Stimulated activated CD8-positive, alpha-beta memory T cell treated with anti-CD3 and anti-CD28 coated beads, Interleukin-4, amount 100 ng/mL, for 1 hour (primary cell): ENCODE results near the gene ATP5ME.
"Not testable (repeated sequence)": the region's sequence is repeated elsewhere in the genome, so short reads cannot be mapped to it uniquely, and the experiment has no call there.

Experiments
- DNase-seq, 2 donors: peaks; one replicate each; pipeline ENCODE4 v3.0.0-alpha.2; 2020; ENCODE audit warnings: low read depth in 2 of 2, low spot score in 1 of 2

ATP5ME gene

DNA sequence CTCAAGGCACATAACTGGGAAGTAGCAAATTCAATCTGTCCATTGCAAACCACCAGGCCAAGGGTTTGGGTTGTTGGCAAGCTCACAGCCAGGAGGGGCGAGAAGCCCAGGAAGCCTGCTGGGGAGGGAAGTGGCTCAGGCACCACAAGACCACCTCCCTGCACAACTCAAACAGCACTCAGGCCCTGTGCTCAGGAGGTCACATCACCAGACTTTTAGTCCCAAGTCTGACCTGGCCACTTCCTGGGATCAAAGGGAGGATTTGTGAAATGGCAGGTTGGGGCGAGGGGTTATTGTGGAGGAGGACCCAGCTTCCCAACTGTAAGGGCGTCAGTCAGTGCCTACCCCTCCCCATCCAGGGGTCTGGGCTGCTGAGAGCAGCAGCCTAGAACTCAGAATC is 2.3 kb downstream of the ATP5ME start:
- no peak for DNase-seq

- not testable (repeated sequence) for DNase-seq
Observed at GRCh38 chr4:669806-670559, 4.1 kb downstream of the ATP5ME start.

- not testable (repeated sequence) for DNase-seq
Observed at GRCh38 chr4:668219-668618, 5.9 kb downstream of the ATP5ME start.

- DNase-seq = no peak
Observed at GRCh38 chr4:667545-667925, 6.5 kb downstream of the ATP5ME start.

- DNase-seq = no peak
Observed at GRCh38 chr4:666822-667544, 7.1 kb downstream of the ATP5ME start.

DNA sequence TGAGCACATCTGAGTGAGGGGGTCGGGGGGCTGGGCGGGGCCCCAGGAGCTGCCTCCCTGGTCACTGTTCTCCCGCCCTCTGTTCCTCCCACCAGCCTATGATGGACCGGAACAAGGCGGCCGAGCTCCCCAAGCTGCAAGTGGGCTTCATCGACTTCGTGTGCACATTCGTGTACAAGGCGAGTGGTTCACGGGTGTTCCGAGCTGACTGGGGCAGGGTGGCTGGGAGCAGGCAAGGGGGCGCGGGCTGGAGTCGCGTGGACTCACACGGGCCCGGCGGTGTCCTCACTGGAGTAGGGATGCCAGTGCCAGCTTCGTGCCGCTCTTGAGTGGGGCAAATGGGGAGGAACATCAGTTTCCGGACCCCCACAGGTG is 7.7 kb downstream of the ATP5ME start:
- DNase-seq = no peak

DNA sequence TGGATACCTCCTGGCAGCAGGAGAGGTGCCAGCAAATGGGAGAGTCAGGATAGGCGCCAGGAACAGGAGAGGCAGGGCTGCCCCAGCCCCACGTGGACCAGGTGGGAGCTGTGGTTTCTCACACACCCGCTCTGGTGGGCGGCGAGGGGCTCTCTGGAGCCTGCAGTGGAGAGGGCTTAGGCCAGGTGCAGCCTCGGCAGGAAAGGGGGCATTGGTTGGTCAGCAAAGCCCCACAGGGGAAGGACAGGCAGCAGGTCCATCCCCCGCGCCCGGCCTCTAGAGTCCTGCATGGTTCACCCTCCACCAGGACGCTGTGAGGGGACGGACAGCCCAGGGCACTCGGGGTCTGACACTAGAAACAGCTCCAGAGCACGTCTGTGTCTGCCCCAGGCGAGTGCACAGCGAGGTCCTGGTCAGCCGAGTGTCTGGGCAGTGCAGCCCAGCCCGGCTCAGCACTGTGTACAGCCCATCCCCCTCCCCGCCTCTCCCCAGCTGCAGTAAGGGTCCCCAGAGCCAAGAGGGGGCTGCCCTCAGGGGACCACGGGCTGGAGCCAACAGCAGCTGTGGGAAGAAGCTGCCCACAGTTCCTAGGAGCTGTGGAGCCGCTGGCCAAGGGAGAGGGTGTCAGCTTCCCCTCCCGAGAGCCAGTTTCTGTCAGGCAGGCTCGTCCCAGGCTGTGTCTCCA is 8.2 kb downstream of the ATP5ME start:
- no peak for DNase-seq

GRCh38 chr4:665381-665750 is 8.7 kb downstream of the ATP5ME start:
- no peak for DNase-seq

- no peak for DNase-seq
Observed at GRCh38 chr4:664713-665231, 9.3 kb downstream of the ATP5ME start.

GRCh38 chr4:663438-664428 is 10.3 kb downstream of the ATP5ME start:
- peak; percentile 47 to 50 for DNase-seq

DNA sequence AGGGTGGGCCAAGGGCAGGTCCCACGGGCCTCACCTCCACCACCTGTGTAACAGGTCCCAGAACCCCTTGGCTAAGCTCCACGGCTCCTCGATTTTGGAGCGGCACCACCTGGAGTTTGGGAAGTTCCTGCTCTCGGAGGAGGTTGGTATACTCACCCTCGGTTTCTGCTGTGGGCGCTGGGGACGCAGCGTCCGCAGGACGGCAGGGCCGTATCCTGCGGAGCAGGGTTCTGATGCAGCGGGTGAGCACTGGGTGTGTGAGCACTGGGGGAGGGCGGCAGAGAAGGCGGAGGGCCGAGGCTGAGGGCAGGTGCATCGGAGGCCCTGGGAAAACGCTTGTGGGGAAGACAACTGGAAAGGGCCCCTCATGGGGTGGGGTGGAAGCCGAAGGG is 11.0 kb downstream of the ATP5ME start:
- DNase-seq = no peak

- no peak for DNase-seq
Observed at GRCh38 chr4:661881-662761, 12.0 kb downstream of the ATP5ME start.

GRCh38 chr4:661231-661630 is 12.8 kb downstream of the ATP5ME start:
- no peak for DNase-seq

DNA sequence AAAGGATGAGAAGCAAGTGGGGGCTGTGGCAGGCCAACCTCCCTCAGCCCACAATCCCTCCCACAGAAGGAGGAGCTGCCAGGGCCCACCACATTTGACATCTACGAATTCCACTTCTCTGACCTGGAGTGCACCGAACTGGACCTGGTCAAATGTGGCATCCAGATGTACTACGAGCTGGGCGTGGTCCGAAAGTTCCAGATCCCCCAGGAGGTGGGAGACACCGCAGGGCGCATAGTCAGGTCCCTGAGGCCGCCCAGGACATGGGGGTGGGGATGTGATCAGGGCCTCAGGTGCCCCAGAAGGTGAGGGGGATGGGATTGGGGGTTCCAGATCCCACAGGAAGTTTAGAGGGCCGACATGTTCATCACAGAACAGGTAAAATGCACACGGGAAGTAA is 13.7 kb downstream of the ATP5ME start:
- no peak for DNase-seq

- DNase-seq = no peak
Observed at GRCh38 chr4:659851-660250, 14.2 kb downstream of the ATP5ME start.

- no peak for DNase-seq
Observed at GRCh38 chr4:658681-659667, 15.1 kb downstream of the ATP5ME start.

DNA sequence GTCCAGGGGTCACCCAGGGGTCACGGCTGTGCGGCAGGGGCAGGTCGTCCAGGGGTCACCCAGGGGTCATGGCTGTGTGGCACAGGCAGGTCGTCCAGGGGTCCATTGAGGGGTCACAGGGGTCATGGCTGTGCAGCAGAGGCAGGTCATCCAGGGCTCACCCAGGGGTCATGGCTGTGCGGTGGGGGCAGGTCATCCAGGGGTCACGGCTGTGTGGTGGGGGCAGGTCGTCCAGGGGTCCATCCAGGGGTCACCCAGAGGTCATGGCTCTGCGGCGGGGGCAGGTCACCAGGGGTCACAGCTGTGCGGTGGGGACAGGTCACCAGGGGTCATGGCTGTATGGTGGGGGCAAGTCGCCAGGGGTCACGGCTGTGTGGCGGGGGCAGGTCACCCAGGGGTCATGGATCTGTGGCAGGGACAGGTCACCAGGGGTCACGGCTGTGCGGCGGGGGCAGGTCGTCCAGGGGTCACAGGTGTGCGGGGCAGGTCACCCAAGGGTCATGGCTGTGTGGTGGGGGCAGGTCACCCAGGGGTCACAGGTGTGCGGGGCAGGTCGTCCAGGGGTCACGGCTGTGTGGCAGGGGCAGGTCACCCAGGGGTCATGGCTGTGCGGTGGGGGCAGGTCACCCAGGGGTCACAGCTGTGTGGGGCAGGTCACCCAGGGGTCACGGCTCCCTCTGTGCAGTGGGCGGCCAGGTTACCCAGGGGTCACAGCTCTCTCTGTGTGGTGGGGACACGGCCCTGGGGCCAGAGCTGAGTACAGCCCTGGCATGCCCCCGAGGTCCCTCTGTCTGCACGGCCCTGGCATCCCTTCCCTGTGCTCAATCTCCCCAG is 16.0 kb downstream of the ATP5ME start:
- DNase-seq = no peak

GRCh38 chr4:657338-657833 is 16.7 kb downstream of the ATP5ME start:
- no peak for DNase-seq
